Left renal cortex interstitium (tissue), 4 donors: ENCODE data around the gene ZFP2. TPM values are rescaled to one million over a fixed set of nuclear protein-coding genes. Genes with fewer than 3 reads are reported as not detected.
"Not testable (repeated sequence)": the region's sequence is repeated elsewhere in the genome, so short reads cannot be mapped to it uniquely, and the experiment has no call there.

Experiments
- DNase-seq, 4 donors: peaks; one replicate each; pipeline ENCODE4 v3.0.0-alpha.2; 2013; ENCODE audit warnings: low read depth in 4 of 4, low spot score in 2 of 4, missing footprints in 1 of 4
- polyA plus RNA-seq, 4 donors: library from polyadenylated mRNA; unstranded; fragments of 120-200 nt; gene quantifications; one replicate each; pipeline ENCODE4 v1.2.1, GENCODE V29; 2013; ENCODE audit not compliant: insufficient read length in 4 of 4

The ZFP2 gene
- 1 to 10 TPM; 6.2 to 9.4 (median 7.7) TPM for polyA plus RNA-seq

GRCh38 chr5:178895615-178896571 lies at the start of gene ZFP2:
ZFP2 (plus strand) TSS chr5:178895913; CDS start chr5:178931314, 35,401 bp downstream.
- DNase-seq: peak; percentile 41 to 66 (median 49)

DNA sequence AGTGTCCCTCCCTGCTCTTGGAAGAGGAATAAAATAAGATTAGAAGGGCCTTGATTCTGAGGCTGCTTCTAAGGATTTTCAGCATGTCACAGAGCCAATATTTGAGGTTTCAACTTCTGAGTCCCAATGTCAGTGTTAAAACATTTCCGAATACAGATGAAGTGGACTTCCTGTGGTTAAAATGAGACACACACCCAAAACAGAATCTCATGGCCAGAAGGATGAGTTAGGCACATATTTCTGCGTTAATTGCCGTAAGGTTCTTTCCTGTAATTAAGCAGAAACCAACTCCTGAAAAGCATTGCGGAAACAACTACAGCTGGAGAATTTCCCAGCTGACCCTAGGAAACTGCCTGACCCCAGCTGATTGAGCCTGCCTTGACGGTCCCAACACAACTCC lies 46.4 kb upstream of the ZFP2 start:
- no peak for DNase-seq

GRCh38 chr5:178851951-178852350 lies 43.8 kb upstream of the ZFP2 start:
- DNase-seq: no peak

GRCh38 chr5:178854284-178854683 lies 41.4 kb upstream of the ZFP2 start:
- no peak for DNase-seq

GRCh38 chr5:178859625-178860521 lies 35.8 kb upstream of the ZFP2 start, which contains the start of gene ZNF354B:
ZNF354B (plus strand) TSS chr5:178859953; CDS start chr5:178861048, 1,095 bp downstream.
- DNase-seq: peak; percentile 73 to 90 (median 78)

- not testable (repeated sequence) for DNase-seq
Observed at GRCh38 chr5:178860615-178861014, 35.1 kb upstream of the ZFP2 start.

DNA sequence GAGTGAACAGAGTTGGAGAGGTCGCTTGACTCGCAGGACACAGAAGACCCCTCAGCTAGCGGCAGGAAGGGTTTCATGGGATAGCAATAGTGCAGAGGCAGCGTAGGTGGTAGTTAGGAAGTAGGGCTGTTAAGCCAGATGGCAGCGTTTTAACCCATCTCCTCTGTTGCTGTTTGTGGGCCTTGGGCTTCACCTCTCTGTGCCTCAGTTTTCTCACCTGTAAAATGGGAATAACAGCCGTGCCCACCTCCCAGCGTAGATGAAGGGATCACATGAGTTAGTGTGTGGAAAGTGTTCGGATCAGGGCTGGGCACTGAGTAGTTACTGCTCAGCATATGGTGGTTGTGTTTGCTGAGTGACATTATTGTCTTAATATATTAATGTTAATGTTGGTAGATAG lies 34.1 kb upstream of the ZFP2 start:
- no peak for DNase-seq

DNA sequence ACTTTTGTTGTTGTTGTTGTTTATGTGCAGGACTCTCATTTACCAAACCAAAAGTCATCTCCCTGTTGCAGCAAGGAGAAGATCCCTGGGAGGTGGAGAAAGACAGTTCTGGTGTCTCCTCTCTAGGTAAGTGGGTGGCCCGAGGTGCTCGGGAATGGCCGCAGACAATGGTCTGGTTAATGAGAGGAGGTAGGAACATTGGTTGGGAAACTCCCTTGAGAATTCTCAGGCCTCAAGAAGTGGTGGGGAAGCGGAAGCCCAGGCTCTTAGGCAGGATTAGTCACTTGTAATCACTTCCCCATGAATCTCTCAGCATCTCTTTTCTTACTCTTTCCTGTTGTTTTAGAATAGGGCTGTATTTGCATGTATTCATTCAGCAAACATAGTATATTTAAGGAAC lies 28.8 kb upstream of the ZFP2 start:
- no peak for DNase-seq

DNA sequence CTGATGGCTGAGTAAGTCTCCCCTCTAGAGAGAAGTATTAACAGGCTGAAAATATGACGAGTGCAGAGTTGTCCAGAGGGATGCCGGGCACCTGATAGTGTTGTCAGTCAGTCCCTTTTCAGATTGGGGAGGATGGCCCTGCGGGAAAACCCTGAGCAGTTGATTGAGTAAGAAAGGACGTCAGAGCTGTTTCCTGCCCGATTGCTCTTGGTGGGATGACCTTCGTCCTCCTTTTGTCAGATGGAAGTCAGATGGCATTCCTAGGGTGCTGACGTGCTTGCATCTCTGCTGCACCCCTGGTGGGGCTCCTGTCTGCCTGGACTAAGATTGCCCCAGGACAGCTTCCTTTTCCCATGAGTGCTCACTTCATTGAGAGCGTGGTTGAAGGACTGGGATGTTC lies 26.1 kb upstream of the ZFP2 start:
- no peak for DNase-seq

DNA sequence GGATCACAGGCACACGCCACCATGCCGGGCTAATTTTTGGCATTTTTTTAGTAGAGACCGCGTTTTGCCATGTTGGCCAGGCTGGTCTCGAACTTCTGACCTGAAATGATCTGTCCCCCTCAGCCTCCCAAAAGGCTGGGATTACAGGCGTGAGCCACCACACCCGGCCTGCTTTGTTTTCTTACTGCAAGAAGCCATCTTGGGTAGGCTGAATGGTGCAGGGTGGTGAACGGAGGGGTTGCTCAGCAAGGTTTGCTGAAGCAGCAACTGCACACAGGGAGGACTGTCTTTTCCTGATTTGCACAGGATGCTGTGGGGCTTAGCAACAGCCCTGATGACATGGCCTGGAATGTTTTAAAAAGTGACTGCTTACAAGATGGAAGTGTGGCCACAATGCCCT lies 25.3 kb upstream of the ZFP2 start:
- no peak for DNase-seq

DNA sequence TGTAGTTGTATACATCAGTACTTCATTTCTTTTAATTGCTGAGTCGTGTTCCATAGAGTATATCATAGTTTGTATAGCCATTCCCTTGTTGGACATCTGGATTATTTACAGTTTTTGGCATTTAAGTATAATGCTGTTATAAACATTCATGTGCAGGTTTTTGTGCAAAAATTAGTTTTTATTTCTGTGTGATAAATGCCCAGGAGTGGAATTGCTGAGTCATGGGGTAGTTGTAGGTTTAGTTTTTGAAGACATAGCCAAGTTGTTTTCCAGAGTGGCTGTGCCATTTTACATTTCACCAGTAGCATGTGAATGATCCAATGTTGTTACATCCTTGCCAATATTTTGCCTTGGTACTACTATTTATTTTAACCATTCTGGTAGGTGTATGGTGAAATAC lies 23.4 kb upstream of the ZFP2 start:
- no peak for DNase-seq

DNA sequence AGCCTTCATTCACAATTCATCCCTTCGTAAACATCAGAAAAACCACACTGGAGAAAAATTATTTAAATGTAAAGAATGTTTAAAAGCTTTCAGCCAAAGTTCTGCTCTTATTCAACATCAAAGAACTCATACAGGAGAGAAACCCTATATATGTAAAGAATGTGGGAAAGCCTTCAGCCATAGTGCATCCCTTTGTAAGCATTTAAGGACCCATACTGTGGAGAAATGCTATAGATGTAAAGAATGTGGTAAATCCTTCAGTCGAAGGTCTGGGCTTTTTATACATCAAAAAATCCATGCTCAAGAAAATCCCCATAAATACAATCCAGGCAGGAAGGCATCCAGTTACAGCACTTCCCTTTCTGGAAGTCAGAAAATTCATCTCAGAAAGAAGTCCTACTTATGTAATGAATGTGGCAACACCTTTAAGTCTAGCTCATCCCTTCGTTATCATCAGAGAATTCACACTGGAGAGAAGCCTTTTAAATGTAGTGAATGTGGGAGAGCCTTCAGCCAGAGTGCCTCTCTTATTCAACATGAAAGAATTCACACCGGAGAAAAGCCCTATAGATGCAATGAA lies 12.5 kb upstream of the ZFP2 start:
- not testable (repeated sequence) for DNase-seq

- no peak for DNase-seq
Observed at GRCh38 chr5:178883815-178884430, 11.8 kb upstream of the ZFP2 start.

DNA sequence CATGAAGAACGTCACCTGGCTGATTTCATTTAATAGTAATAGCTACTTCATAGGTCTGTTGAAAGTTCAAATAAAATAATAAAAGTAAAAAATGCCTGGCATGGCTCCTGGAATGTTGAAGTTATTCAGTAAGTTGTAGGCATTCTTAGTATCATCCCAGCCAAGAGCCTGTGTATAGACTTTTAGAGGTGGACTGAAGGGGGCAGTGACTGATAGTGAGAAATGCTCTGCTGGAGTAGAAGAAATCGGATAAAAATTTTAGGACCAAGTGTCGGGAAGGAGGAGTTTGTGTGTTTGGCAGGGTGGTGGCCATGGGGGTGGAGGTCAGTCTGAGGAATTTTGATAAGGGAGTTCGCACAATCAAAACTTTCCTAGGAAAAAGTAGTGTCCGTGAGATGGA lies 3.6 kb downstream of the ZFP2 start:
- DNase-seq: no peak

DNA sequence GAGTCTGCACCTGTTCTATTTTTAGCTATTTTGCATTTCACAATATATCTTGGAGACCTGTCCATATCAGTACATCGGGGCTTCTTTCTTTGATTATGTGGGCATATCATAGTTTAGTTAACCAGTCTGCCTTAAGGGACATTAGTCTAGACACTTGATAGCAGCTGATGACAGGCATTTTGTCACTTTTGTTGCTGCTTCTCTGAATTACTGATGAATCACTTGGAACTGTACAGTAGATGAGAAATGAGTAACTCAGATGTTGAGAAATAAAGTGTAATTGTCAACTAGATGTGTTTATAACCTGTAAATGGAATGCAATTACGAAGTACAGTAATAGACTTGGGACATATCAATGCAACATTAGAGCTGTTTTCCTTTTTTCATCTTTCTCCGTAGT lies 7.1 kb downstream of the ZFP2 start:
- DNase-seq: no peak

DNA sequence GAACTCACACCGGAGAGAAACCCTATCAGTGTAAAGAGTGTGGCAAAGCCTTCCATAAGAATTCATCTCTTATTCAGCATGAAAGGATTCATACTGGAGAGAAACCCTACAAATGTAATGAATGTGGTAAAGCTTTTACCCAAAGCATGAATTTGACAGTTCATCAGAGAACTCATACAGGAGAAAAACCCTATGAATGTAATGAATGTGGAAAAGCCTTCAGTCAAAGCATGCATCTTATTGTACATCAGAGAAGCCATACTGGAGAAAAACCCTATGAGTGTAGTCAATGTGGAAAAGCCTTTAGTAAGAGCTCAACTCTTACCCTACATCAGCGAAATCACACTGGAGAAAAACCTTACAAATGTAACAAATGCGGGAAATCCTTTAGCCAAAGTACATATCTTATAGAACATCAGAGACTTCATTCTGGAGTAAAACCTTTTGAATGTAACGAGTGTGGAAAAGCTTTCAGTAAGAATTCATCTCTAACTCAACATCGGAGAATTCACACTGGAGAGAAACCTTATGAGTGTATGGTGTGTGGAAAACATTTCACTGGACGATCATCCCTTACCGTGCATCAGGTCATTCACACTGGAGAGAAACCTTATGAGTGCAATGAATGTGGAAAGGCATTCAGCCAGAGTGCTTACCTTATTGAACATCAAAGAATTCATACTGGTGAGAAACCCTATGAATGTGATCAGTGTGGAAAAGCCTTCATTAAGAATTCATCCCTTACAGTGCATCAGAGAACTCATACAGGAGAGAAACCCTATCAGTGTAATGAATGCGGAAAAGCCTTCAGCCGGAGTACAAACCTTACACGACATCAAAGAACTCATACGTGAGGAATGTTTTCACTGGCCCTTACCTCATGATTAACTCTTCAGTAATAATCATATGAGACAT lies 36.4 kb downstream of the ZFP2 start:
- no peak for DNase-seq

- peak; percentile 89 to 95 (median 92) for DNase-seq
Observed at GRCh38 chr5:178940569-178941360, 45.1 kb downstream of the ZFP2 start, which contains the start of gene ZNF454. ZNF454 (plus strand) TSS chr5:178941198; CDS start chr5:178942792, 1,594 bp downstream.

DNA sequence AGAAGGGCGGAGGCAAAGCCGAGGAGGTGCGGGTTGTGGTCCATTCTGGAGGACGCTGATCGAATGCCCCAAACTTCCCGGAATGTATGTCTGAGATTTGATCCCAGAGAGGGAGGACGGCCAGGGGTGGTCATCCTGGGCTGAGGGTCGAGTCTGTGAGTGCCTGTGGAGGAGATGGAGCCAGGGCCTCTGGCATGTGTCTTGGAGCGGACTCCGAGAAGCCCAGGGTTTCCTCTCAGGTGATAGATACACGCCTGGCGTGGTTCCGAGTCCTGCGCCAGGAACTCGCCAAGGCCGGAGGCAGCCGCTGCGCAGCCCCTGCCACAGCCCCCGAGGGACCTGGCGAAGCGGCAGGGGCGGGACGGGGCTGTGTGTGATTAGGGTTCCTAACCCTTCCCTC lies 45.6 kb downstream of the ZFP2 start:
- no peak for DNase-seq
